Gastroesophageal sphincter (tissue), 3 donors: ENCODE data around the gene HNRNPUL1.
A peak's percentile ranks its signal among the peaks of the same experiment; 100 is the strongest.

Experiments
- CTCF ChIP-seq, 4 experiments: fragments of 200-600 bp in 2 of 4; fragments of 450-650 bp in 2 of 4; sonication (generic) in 1 of 4; IDR thresholded peaks; one replicate each; pipeline ENCODE4 v1.5.1; 2017 to 2019; ENCODE audit warnings: antibody characterized with exemption in 4 of 4, mild to moderate bottlenecking in 2 of 4, moderate library complexity in 2 of 4
- EP300 ChIP-seq: sonication (generic); formaldehyde crosslinking; IDR thresholded peaks from one replicate; pipeline ENCODE4 v1.6.1; 2017; ENCODE audit warnings: antibody characterized with exemption, mild to moderate bottlenecking
- POLR2A ChIP-seq, 2 donors: fragments of 450-650 bp; IDR thresholded peaks; one replicate each; pipeline ENCODE4 v1.6.1; 2017; ENCODE audit warnings: antibody characterized with exemption in 2 of 2, mild to moderate bottlenecking in 2 of 2, moderate library complexity in 1 of 2

GRCh38 chr19:41263850-41264580 is at the start of gene HNRNPUL1:
- TF ChIP-seq POLR2A (IDR thresholded peaks at IDR 0.05) = peak in 1 of 2 donors; percentile 31
- peak in 2 of 4 experiments; percentile 38 to 44 for TF ChIP-seq CTCF (IDR thresholded peaks at IDR 0.05)
- no peak for TF ChIP-seq EP300
